Keratinocyte (primary cell): Measurements from ENCODE around the gene USP10. TPM values are rescaled to one million over a fixed set of nuclear protein-coding genes. Genes with fewer than 3 reads are reported as not detected.
A peak's percentile ranks its signal among the peaks of the same experiment; 100 is the strongest.

Source experiments
- DNase-seq: peaks from one replicate; pipeline ENCODE4 v3.0.0-alpha.2; 2011; ENCODE audit warnings: low read depth, missing footprints, low spot score
- FAIRE-seq: peaks from 2 replicates; lab custom pipeline; 2011; peaks lifted over from hg19 to GRCh38; lab: Jason Lieb, UNC
- H2AFZ ChIP-seq: 2 replicates; pipeline ENCODE4 v1.6.0; 2012; ENCODE audit warnings: low read length, control low read depth, inconsistent platforms; ENCODE audit not compliant: control insufficient read depth
- H3K27ac ChIP-seq: 2 replicates; pipeline ENCODE4 v1.5.1; 2011; ENCODE audit warnings: low read length; ENCODE audit not compliant: control insufficient read depth, insufficient read depth
- H3K27me3 ChIP-seq: 3 replicates; pipeline ENCODE4 v1.6.0; 2011; ENCODE audit warnings: low read length; ENCODE audit not compliant: control insufficient read depth, insufficient read depth; ENCODE audit errors: extremely low read depth
- H3K36me3 ChIP-seq, 2 experiments: 2 replicates in 1 of 2; 3 replicates in 1 of 2; pipeline ENCODE4 v1.5.1; 2011; ENCODE audit warnings: low read length in 2 of 2, mild to moderate bottlenecking in 1 of 2; ENCODE audit not compliant: control insufficient read depth in 2 of 2, insufficient read depth in 2 of 2; ENCODE audit errors: extremely low read depth in 1 of 2
- H3K4me1 ChIP-seq: 3 replicates; pipeline ENCODE4 v1.5.1; 2011; ENCODE audit warnings: low read length; ENCODE audit not compliant: control insufficient read depth, insufficient read depth; ENCODE audit errors: extremely low read depth
- H3K4me2 ChIP-seq: 3 replicates; pipeline ENCODE4 v1.6.0; 2011; ENCODE audit warnings: low read depth, low read length; ENCODE audit not compliant: control insufficient read depth, insufficient read depth; ENCODE audit errors: extremely low read depth
- H3K4me3 ChIP-seq, 3 experiments: fragments of 200-600 bp in 1 of 3; sonication (generic) in 1 of 3; 2 replicates in 2 of 3; 3 replicates in 1 of 3; pipeline ENCODE4 v1.5.1; 2011 to 2016; ENCODE audit warnings: low read length in 3 of 3, mild to moderate bottlenecking in 3 of 3, control low read depth in 2 of 3, inconsistent platforms in 1 of 3, low read depth in 1 of 3, mixed read lengths in 1 of 3, mixed run types in 1 of 3, moderate library complexity in 1 of 3; ENCODE audit not compliant: control insufficient read depth in 2 of 3, insufficient read depth in 2 of 3; ENCODE audit errors: extremely low read depth in 1 of 3
- H3K79me2 ChIP-seq: 2 replicates; pipeline ENCODE4 v1.6.0; 2012; ENCODE audit warnings: low read length; ENCODE audit not compliant: control insufficient read depth, insufficient read depth
- H3K9ac ChIP-seq: 3 replicates; pipeline ENCODE4 v1.6.0; 2011; ENCODE audit warnings: low read length; ENCODE audit not compliant: control insufficient read depth, insufficient read depth; ENCODE audit errors: extremely low read depth
- H3K9me1 ChIP-seq: 3 replicates; pipeline ENCODE4 v1.6.0; 2011; ENCODE audit warnings: low read length; ENCODE audit not compliant: control insufficient read depth, insufficient read depth; ENCODE audit errors: extremely low read depth
- H3K9me3 ChIP-seq: 2 replicates; pipeline ENCODE4 v1.5.1; 2012; ENCODE audit warnings: low read depth, low read length; ENCODE audit not compliant: control insufficient read depth
- H4K20me1 ChIP-seq: 3 replicates; pipeline ENCODE4 v1.6.0; 2011; ENCODE audit warnings: low read length; ENCODE audit not compliant: control insufficient read depth, insufficient read depth; ENCODE audit errors: extremely low read depth
- CTCF ChIP-seq, 3 experiments: IDR thresholded peaks in 1 of 3; conservative IDR thresholded peaks in 1 of 3; optimal IDR thresholded peaks in 1 of 3; 2 replicates in 2 of 3; 3 replicates in 1 of 3; pipeline versions ENCODE3 to v1.5.1; 2011; ENCODE audit warnings: low read length in 3 of 3, mild to moderate bottlenecking in 3 of 3, moderate library complexity in 2 of 3, control low read depth in 1 of 3, inconsistent platforms in 1 of 3; ENCODE audit not compliant: insufficient read depth in 2 of 3; ENCODE audit errors: extremely low read depth in 1 of 3
- EZH2 ChIP-seq: IDR thresholded peaks from one replicate; pipeline ENCODE4 v1.6.1; 2012; ENCODE audit warnings: inconsistent platforms, mild to moderate bottlenecking, low read length, moderate library complexity
- dilution Hi-C: fragments of 300-500 bp; cut with MboI; formaldehyde crosslinking; loops from one replicate; pipeline ENCODE4 v1.7.0; 2020; ENCODE audit warnings: low sequenced_read_pairs; ENCODE audit not compliant: extremely low pct_ligation_motif_present
- polyA plus RNA-seq, 5 experiments: library from polyadenylated mRNA; depleted of rRNA in 3 of 5; stranded (reverse) in 3 of 5; stranded (forward) in 1 of 5; unstranded in 1 of 5; fragments of >200 nt; gene quantifications; 1 replicate in 1 of 5; 2 replicates in 3 of 5; 3 replicates in 1 of 5; pipeline versions ENCODE4 v1.2.1 to v1.2.3, GENCODE V29; 2011 to 2012; ENCODE audit warnings: missing spikeins in 2 of 5, low read depth in 1 of 5, low replicate concordance in 1 of 5

The USP10 gene
- polyA plus RNA-seq, 1 donor (not counting 4 experiments of a cell fraction or from before 2014, with no cell fraction given), result 92.0 TPM

GRCh38 chr16:84672276-84673202, 27.3 kb upstream of the USP10 start:
- H3K79me2 ChIP-seq, result no peaks in the 10 kb centered on the region
- no peaks in the 10 kb centered on the region for H4K20me1 ChIP-seq
- H3K27ac ChIP-seq, result no peak overlapping the region
- H3K4me1 ChIP-seq, result peaks cover 3% of the 10 kb centered on the region
- no peak overlapping the region for H3K4me3 ChIP-seq
- FAIRE-seq (peak; percentile 43), DNase-seq (no peak)
- no peaks in the 10 kb centered on the region for H3K9me1 ChIP-seq
- no peaks in the 10 kb centered on the region for H3K9me3 ChIP-seq
- H3K27me3 ChIP-seq, result no peaks in the 10 kb centered on the region
- no peak overlapping the region for H3K9ac ChIP-seq
- H2AFZ ChIP-seq, result no peak overlapping the region
- TF ChIP-seq CTCF (optimal IDR thresholded peaks at IDR 0.05 in 1 of 3, IDR thresholded peaks at IDR 0.05 in 1 of 3, conservative IDR thresholded peaks at IDR 0.05 in 1 of 3; ENCODE audit: extremely low read depth in 1 of 3, insufficient read depth in 2 of 3, low read length in 3 of 3) (peak; percentile 89 to 92 (median 91)), EZH2 (no peak)
- peaks cover 0 to 4% of the 10 kb centered on the region in 2 experiments for H3K36me3 ChIP-seq
- H3K4me2 ChIP-seq, result no peak overlapping the region
- dilution Hi-C loops, result no loop called here

- no peaks in the 10 kb centered on the region for H3K9me3 ChIP-seq
Observed at GRCh38 chr16:84673203-84673535, 26.6 kb upstream of the USP10 start.

More at GRCh38 chr16:84673203-84673535, 26.6 kb upstream of the USP10 start:
- Histone ChIP-seq H3K4me1 (peaks cover 3% of the 10 kb centered on the region), H3K4me2 (no peak overlapping the region), H4K20me1 (no peaks in the 10 kb centered on the region), H3K79me2 (no peaks in the 10 kb centered on the region), H3K27ac (no peak overlapping the region), H3K27me3 (no peaks in the 10 kb centered on the region), H2AFZ (no peak overlapping the region), H3K9me1 (no peaks in the 10 kb centered on the region), H3K4me3 (no peak overlapping the region), H3K36me3 (peaks cover 0 to 2% of the 10 kb centered on the region in 2 experiments), H3K9ac (no peak overlapping the region)
- dilution Hi-C loops, result no loop called here
- DNase-seq (no peak), FAIRE-seq (no peak)
- no peak for TF ChIP-seq EZH2
- no peak for TF ChIP-seq CTCF (optimal IDR thresholded peaks at IDR 0.05 in 1 of 3, IDR thresholded peaks at IDR 0.05 in 1 of 3, conservative IDR thresholded peaks at IDR 0.05 in 1 of 3; ENCODE audit: extremely low read depth in 1 of 3, insufficient read depth in 2 of 3, low read length in 3 of 3)
